Ishikawa (cell line): ENCODE data around the gene CSNK1E.

Experiments
- CEBPB ChIP-seq: IDR thresholded peaks from 2 replicates; pipeline ENCODE4 v1.6.1; 2012
- CREB1 ChIP-seq: IDR thresholded peaks from 2 replicates; pipeline ENCODE4 v1.6.1; 2012; ENCODE audit warnings: low read depth
- EGR1 ChIP-seq: IDR thresholded peaks from 2 replicates; pipeline ENCODE4 v1.6.1; 2012
- EP300 ChIP-seq: IDR thresholded peaks from 2 replicates; pipeline ENCODE4 v1.6.1; 2012; ENCODE audit warnings: borderline replicate concordance
- FOXM1 ChIP-seq: IDR thresholded peaks from 2 replicates; pipeline ENCODE4 v1.6.1; 2012; ENCODE audit warnings: low read depth, borderline replicate concordance
- NFIC ChIP-seq: IDR thresholded peaks from 2 replicates; pipeline ENCODE4 v1.6.1; 2012
- RAD21 ChIP-seq: IDR thresholded peaks from 2 replicates; pipeline ENCODE4 v1.6.1; 2012; ENCODE audit warnings: low read depth
- TAF1 ChIP-seq: IDR thresholded peaks from 2 replicates; pipeline ENCODE4 v1.6.1; 2012; ENCODE audit warnings: low read depth, mild to moderate bottlenecking
- TCF12 ChIP-seq: IDR thresholded peaks from 2 replicates; pipeline ENCODE4 v1.6.1; 2012; ENCODE audit warnings: low read depth
- TEAD4 ChIP-seq: IDR thresholded peaks from 2 replicates; pipeline ENCODE4 v1.6.1; 2012
- YY1 ChIP-seq: IDR thresholded peaks from 2 replicates; pipeline ENCODE4 v1.6.1; 2012; ENCODE audit warnings: low read depth
- ZBTB7A ChIP-seq: IDR thresholded peaks from 2 replicates; pipeline ENCODE4 v1.6.1; 2012; ENCODE audit warnings: low read depth
- TF ChIP-seq, protein P1 (sequence below): IDR thresholded peaks from 2 replicates; pipeline ENCODE4 v1.6.1; 2012
- TF ChIP-seq, protein P2 (sequence below): IDR thresholded peaks from 2 replicates; pipeline ENCODE4 v1.6.1; 2012; ENCODE audit warnings: low read depth, mild to moderate bottlenecking
- TF ChIP-seq, protein P3 (sequence below): IDR thresholded peaks from 2 replicates; pipeline ENCODE4 v1.6.1; 2012

CSNK1E gene

DNA sequence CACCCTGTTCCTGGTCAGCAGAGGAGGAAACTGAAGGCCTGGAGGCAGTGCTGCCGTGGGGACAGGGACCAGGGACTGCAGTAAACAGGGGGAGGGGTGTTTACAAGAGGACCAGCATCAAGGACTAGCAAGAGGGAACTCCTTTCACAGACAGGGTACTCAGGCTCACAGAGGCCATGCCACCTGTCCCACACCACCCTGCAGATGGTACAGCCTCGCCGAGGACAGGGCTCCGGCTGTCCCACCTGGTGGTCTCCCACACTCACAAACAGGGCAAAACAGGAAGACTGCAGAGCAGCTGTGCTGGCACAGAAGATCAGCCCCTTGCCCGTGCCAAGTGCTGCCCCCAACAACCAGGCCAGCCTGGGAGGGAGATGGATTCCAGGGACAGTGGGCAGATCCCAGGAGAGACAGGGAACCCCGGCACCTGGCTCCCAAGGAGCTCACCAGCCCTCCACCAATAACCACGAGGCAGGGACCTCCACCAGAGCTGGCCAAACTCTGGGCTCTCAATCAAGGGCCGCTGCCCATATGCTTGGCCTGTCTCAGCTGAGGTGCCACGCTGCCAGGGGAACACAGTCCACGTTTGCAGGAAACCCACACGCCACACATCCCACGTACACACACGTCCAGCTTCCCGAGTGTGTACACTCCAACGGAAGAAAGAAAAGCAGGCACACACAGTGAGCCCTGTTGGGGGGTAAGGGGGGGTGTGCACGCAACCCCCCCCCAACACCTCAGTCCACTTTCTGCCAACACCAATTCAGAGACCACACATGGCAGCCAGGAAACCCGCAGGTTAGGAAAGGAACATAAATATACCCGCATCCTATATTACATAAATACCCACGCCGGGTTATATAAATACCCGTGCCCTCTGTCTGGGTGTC, 2.1 kb downstream of the CSNK1E start:
- no peak for TF ChIP-seq TCF12
- TF ChIP-seq YY1 = no peak
- TF ChIP-seq, protein P1, sequence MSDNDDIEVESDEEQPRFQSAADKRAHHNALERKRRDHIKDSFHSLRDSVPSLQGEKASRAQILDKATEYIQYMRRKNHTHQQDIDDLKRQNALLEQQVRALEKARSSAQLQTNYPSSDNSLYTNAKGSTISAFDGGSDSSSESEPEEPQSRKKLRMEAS = no peak
- TF ChIP-seq CREB1 = no peak
- TF ChIP-seq EGR1 = no peak
- TF ChIP-seq RAD21 = no peak
- no peak for TF ChIP-seq TAF1
- TF ChIP-seq, protein P2, sequence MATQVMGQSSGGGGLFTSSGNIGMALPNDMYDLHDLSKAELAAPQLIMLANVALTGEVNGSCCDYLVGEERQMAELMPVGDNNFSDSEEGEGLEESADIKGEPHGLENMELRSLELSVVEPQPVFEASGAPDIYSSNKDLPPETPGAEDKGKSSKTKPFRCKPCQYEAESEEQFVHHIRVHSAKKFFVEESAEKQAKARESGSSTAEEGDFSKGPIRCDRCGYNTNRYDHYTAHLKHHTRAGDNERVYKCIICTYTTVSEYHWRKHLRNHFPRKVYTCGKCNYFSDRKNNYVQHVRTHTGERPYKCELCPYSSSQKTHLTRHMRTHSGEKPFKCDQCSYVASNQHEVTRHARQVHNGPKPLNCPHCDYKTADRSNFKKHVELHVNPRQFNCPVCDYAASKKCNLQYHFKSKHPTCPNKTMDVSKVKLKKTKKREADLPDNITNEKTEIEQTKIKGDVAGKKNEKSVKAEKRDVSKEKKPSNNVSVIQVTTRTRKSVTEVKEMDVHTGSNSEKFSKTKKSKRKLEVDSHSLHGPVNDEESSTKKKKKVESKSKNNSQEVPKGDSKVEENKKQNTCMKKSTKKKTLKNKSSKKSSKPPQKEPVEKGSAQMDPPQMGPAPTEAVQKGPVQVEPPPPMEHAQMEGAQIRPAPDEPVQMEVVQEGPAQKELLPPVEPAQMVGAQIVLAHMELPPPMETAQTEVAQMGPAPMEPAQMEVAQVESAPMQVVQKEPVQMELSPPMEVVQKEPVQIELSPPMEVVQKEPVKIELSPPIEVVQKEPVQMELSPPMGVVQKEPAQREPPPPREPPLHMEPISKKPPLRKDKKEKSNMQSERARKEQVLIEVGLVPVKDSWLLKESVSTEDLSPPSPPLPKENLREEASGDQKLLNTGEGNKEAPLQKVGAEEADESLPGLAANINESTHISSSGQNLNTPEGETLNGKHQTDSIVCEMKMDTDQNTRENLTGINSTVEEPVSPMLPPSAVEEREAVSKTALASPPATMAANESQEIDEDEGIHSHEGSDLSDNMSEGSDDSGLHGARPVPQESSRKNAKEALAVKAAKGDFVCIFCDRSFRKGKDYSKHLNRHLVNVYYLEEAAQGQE = no peak
- TF ChIP-seq CEBPB = no peak

DNA sequence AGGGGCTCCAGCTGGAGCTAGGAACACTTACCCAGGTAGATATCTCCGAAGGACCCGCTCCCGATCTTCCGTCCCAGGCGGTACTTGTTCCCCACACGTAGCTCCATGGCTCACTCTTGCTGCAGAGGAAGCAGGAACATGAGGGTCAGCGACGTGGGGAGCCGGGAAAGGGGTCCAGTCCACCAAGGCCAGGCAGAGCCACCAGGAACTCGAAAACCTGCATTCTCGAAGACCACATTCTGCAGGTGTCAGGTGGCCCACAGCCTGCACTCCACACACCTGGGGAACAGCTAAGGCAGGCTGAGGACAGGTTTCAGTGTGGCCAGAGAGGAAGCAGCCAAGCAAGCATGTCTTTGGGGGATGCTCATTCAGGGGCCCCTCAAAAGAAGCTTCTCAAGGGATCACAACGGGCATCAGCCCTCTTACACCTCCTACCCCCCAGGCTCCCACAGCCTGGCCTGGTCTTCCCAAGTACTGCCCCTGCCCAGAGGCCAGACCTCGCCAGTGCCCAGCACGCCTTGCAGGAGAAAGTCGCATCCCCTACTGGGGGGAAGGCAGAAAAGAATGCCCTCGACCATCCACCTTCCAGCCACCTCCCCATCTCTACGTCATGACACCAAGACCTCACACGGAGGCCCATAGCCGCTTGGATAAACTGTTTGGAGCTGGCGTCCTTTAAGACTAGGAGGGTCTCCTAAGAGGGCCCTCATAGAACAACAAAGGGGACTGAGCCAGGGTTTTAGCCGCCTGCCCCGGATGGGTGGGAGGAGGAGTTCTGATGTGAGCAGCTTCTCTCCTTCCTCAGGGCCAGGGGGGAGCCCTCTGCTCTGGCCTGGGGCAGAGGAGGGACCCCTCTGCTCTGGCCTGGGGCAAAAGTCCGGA, 2.9 kb downstream of the CSNK1E start:
- TF ChIP-seq RAD21 = no peak
- TF ChIP-seq, protein P3, sequence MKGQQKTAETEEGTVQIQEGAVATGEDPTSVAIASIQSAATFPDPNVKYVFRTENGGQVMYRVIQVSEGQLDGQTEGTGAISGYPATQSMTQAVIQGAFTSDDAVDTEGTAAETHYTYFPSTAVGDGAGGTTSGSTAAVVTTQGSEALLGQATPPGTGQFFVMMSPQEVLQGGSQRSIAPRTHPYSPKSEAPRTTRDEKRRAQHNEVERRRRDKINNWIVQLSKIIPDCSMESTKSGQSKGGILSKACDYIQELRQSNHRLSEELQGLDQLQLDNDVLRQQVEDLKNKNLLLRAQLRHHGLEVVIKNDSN = no peak
- no peak for TF ChIP-seq ZBTB7A
- no peak for TF ChIP-seq CEBPB
- TF ChIP-seq EGR1 = no peak
- no peak for TF ChIP-seq TCF12
- TF ChIP-seq, protein P2 = no peak
- TF ChIP-seq, protein P1 = no peak
- no peak for TF ChIP-seq EP300
- TF ChIP-seq TEAD4 = no peak
- TF ChIP-seq FOXM1 = no peak
- TF ChIP-seq YY1 = no peak

DNA sequence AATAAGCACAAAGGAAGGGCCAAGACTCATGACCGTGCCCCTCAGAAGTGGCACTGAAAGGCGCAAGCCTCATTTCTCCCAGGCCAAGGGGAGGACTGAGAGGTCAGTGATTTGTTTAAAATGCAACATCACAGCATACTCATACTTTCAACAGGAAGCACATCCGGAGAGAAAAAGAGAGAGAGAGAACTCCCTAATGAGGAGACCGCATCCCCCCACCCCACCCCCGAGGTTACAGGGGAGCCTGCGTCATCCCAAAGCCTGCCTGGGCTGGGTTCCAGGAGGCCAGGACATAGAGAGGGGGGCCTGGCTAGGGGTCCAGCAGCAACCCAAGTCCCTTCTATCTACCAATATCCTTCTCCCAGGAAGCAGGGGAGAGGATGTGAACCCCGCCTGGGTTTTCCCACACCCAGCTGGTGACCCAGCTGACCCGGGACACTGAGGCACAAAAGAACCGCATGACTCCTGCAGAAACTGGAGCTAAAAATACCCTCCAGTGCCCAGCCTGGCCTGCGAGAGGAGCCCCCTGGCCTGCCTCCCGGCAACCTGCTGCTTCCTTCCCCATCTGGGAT, 3.8 kb downstream of the CSNK1E start:
- TF ChIP-seq, protein P3 = no peak
- TF ChIP-seq RAD21 = no peak
- no peak for TF ChIP-seq TEAD4

DNA sequence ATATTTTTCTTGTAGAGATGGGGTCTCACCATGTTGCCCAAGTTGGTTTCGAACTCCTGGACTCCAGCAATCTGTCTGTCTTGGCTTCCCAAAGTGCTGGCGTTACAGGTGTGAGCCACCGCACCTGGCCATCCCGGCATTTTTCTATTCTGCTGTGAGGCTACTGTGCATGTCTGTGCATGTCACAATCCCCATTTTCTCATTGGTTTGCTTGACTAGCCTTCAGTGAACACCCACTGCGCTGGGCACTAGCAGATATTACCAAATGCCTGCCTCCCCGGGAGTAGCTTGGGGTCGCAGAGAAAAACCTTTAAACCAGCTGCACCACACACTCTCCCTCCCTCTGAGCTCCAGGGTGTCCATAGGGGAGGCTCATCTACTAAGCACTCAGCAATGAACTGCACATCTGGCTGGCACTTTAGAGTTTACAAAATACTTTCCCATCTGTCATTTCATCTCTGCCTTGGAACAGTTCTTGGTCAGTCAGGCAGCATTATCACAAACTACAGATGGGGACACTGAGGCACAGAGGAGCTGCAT, 4.9 kb downstream of the CSNK1E start:
- TF ChIP-seq TEAD4 (no peak), NFIC (no peak)

DNA sequence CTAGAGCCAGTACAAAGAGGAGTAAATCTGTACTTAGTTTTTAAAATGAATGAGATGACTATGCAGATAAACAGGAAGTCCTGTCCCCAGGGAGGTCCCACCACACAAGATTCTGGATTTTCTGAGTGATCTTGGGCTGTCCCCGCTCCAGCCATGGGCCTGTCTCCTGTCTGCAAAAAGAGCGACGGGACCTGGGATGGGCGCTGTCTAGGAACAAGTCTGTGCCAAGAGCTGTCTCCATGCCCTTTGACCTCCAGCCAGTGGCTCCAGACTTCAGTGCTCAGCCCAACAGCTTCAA, 6.0 kb downstream of the CSNK1E start:
- TF ChIP-seq TEAD4 (no peak), TCF12 (no peak), TAF1 (no peak), ZBTB7A (no peak), FOXM1 (no peak), RAD21 (no peak), CEBPB (no peak), NFIC (no peak), EGR1 (no peak), YY1 (no peak), EP300 (no peak), CREB1 (no peak)
- TF ChIP-seq, protein P2 = no peak
- TF ChIP-seq, protein P1 = no peak
- TF ChIP-seq, protein P3 = no peak
